Endothelial cell of umbilical vein (primary cell): Measurements from ENCODE around the gene PPP1R3G. TPM values are rescaled to one million over a fixed set of nuclear protein-coding genes. Genes with fewer than 3 reads are reported as not detected.

Experiments
- BruUV-seq: library from RNA; stranded (reverse); fragments of 400-500 nt; replicated peaks from 2 replicates; lab custom pipeline; 2021; lab: Mats Ljungman, UMichigan
- CTCF ChIA-PET: fragments of 300-600, 350-600 bp; sonication (Branson Sonifier 250); formaldehyde crosslinking; loops from one replicate; lab custom pipeline; 2021; ENCODE audit warnings: antibody characterized with exemption, inconsistent platforms; lab: Charles Lee
- POLR2A ChIA-PET: fragments of 300-600, 350-600 bp; sonication (Branson Sonifier 250); formaldehyde crosslinking; loops from one replicate; lab custom pipeline; 2021; ENCODE audit warnings: antibody characterized with exemption, inconsistent platforms; lab: Charles Lee
- DNase-seq: peaks from one replicate; pipeline ENCODE4 v3.0.0-alpha.2; 2011; ENCODE audit warnings: low read depth, low spot score
- FAIRE-seq: peaks from 2 replicates; lab custom pipeline; 2011; peaks lifted over from hg19 to GRCh38; lab: Jason Lieb, UNC
- H2AFZ ChIP-seq: 2 replicates; pipeline ENCODE4 v1.6.0; 2012; ENCODE audit warnings: low read depth, low read length, control low read depth, inconsistent platforms
- H3K27ac ChIP-seq: 2 replicates; pipeline ENCODE4 v1.5.1; 2011; ENCODE audit warnings: low read depth, mild to moderate bottlenecking, control low read depth, low read length, moderate library complexity; ENCODE audit not compliant: insufficient read depth
- H3K27me3 ChIP-seq, 2 experiments: 2 replicates each; pipeline versions ENCODE4 v1.6.0 to v1.6.1; 2011; ENCODE audit warnings: low read length in 2 of 2, mixed read lengths in 1 of 2; ENCODE audit not compliant: control insufficient read depth in 2 of 2, insufficient read depth in 2 of 2
- H3K36me3 ChIP-seq, 2 experiments: 2 replicates in 1 of 2; 3 replicates in 1 of 2; pipeline ENCODE4 v1.5.1; 2011; ENCODE audit warnings: low read length in 2 of 2, mild to moderate bottlenecking in 1 of 2, moderate library complexity in 1 of 2; ENCODE audit not compliant: control insufficient read depth in 2 of 2, insufficient read depth in 2 of 2; ENCODE audit errors: extremely low read depth in 1 of 2
- H3K4me1 ChIP-seq: 3 replicates; pipeline ENCODE4 v1.5.1; 2011; ENCODE audit warnings: mild to moderate bottlenecking, low read length; ENCODE audit not compliant: control insufficient read depth, insufficient read depth; ENCODE audit errors: extremely low read depth
- H3K4me2 ChIP-seq: 2 replicates; pipeline ENCODE4 v1.6.1; 2011; ENCODE audit warnings: low read length, control low read depth, mixed read lengths; ENCODE audit not compliant: insufficient read depth
- H3K4me3 ChIP-seq, 3 experiments: fragments of 200-600 bp in 1 of 3; sonication (generic), shearing (Covaris generic) in 1 of 3; replicated peaks in 1 of 3; 2 replicates each; pipeline ENCODE4 v1.5.1; 2011 to 2016; ENCODE audit warnings: control low read depth in 3 of 3, low read length in 3 of 3, mild to moderate bottlenecking in 2 of 3, inconsistent platforms in 1 of 3, low read depth in 1 of 3, moderate library complexity in 1 of 3; ENCODE audit not compliant: insufficient read depth in 1 of 3
- H3K79me2 ChIP-seq: 2 replicates; pipeline ENCODE4 v1.6.0; 2012; ENCODE audit warnings: low read length, inconsistent platforms; ENCODE audit not compliant: control insufficient read depth, insufficient read depth
- H3K9ac ChIP-seq: replicated peaks from 2 replicates; pipeline ENCODE3; 2011; ENCODE audit warnings: low read length, control low read depth; ENCODE audit not compliant: insufficient read depth; ENCODE audit errors: extremely low read depth
- H3K9me1 ChIP-seq: replicated peaks from 3 replicates; pipeline ENCODE4 v1.6.0; 2011; ENCODE audit warnings: mild to moderate bottlenecking, low read length; ENCODE audit not compliant: control insufficient read depth, insufficient read depth; ENCODE audit errors: extremely low read depth
- H3K9me3 ChIP-seq: replicated peaks from 2 replicates; pipeline ENCODE4 v1.5.1; 2012; ENCODE audit warnings: low read length, inconsistent platforms; ENCODE audit not compliant: control insufficient read depth, insufficient read depth
- H4K20me1 ChIP-seq: replicated peaks from 2 replicates; pipeline ENCODE3; 2011; ENCODE audit warnings: mild to moderate bottlenecking, low read length; ENCODE audit not compliant: control insufficient read depth, insufficient read depth; ENCODE audit errors: extremely low read depth
- EZH2 ChIP-seq: IDR thresholded peaks from 2 replicates; pipeline ENCODE4 v1.6.1; 2012; ENCODE audit warnings: borderline replicate concordance, low read depth, mild to moderate bottlenecking, moderate library complexity, low read length, inconsistent platforms; ENCODE audit not compliant: severe bottlenecking
- FOS ChIP-seq: IDR thresholded peaks from 2 replicates; pipeline ENCODE4 v1.6.1; 2011; ENCODE audit warnings: mild to moderate bottlenecking, low read length, moderate library complexity, borderline replicate concordance; ENCODE audit not compliant: insufficient read depth
- GATA2 ChIP-seq: IDR thresholded peaks from 2 replicates; pipeline ENCODE4 v1.7.0; 2011; ENCODE audit warnings: low read depth, mild to moderate bottlenecking, moderate library complexity, mixed read lengths, low read length; ENCODE audit not compliant: insufficient read length, insufficient read depth
- JUN ChIP-seq: IDR thresholded peaks from 2 replicates; pipeline ENCODE4 v1.6.1; 2011; ENCODE audit warnings: borderline replicate concordance, low read depth; ENCODE audit not compliant: insufficient read length, insufficient read depth
- MYC ChIP-seq: IDR thresholded peaks from one replicate; pipeline ENCODE4 v1.6.1; 2011; ENCODE audit warnings: mild to moderate bottlenecking, low read depth, low read length
- POLR2A ChIP-seq: IDR thresholded peaks from 2 replicates; pipeline ENCODE4 v1.6.1; 2012; ENCODE audit warnings: low read depth, mild to moderate bottlenecking, control low read depth, low read length
- POLR2AphosphoS5 ChIP-seq: IDR thresholded peaks from 2 replicates; pipeline ENCODE4 v1.6.1; 2012; ENCODE audit warnings: low read depth, mild to moderate bottlenecking, control low read depth, low read length, moderate library complexity; ENCODE audit not compliant: insufficient read depth
- dilution Hi-C: fragments of 300-500 bp; cut with MboI; formaldehyde crosslinking; loops from one replicate; pipeline ENCODE4 v1.15.0; 2019; ENCODE audit warnings: low sequenced_read_pairs; ENCODE audit not compliant: extremely low pct_ligation_motif_present
- intact Hi-C: fragments of 100-400 bp; cut with micrococcal nuclease; formaldehyde crosslinking; loops from one replicate; pipeline ENCODE4 v1.10.0; 2022
- polyA plus RNA-seq, 4 experiments: library from polyadenylated mRNA; depleted of rRNA in 3 of 4; stranded (reverse) in 3 of 4; unstranded in 1 of 4; fragments of >200 nt; gene quantifications; 2 replicates each; pipeline versions ENCODE4 v1.2.1 to v1.2.3, GENCODE V29; 2011 to 2012; ENCODE audit warnings: missing spikeins in 1 of 4
- total RNA-seq: library from RNA; stranded (reverse); gene quantifications from 2 replicates; pipeline ENCODE4 v1.2.3, GENCODE V29; 2021
- TF ChIP-seq, protein P1 (sequence below), 2 donors: IDR thresholded peaks; 1 replicate in 1 of 2; 2 replicates in 1 of 2; pipeline ENCODE4 v1.5.1; 2011; ENCODE audit warnings: low read length in 2 of 2, mild to moderate bottlenecking in 2 of 2, moderate library complexity in 2 of 2, control low read depth in 1 of 2, inconsistent platforms in 1 of 2, low read depth in 1 of 2; ENCODE audit not compliant: insufficient read depth in 1 of 2; ENCODE audit errors: extremely low read depth in 1 of 2
- TF ChIP-seq, protein P2 (sequence below): IDR thresholded peaks from 2 replicates; pipeline ENCODE4 v1.6.1; 2011; ENCODE audit not compliant: insufficient read depth, insufficient read length

PPP1R3G gene
- total and polyA plus RNA-seq, 2 donors (not counting 3 experiments of a cell fraction or from before 2014, with no cell fraction given), result 0.04 to 0.09 TPM

DNA sequence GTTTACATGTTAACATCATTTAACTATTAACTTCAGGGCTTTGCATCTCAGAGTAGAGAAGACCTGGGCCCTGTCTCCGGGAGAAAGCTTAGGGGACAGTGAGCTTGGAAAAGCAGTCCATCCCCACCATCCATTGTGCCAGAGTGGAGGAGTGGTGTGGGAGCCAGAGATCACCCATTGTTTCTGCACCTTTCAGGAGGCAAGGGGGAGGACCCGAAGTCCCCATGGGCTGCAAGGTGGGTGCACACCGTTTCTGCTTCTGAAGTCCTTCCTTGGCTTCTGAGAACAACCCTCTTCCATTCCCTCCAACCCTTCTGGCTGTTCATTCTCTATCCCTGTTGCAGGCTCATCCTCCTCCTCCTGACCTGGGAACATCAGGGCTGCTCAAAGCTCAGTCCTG is 4.0 kb upstream of the PPP1R3G start:
- ChIA-PET POLR2A (no interaction called here), CTCF (no interaction called here)
- intact Hi-C loops, result no loop called here

More for the DNA sequence above, 4.0 kb upstream of the PPP1R3G start:
- H3K9me1 ChIP-seq, result no peaks in the 10 kb centered on the region
- dilution Hi-C loops, result no loop called here
- no peaks in the 10 kb centered on the region for H3K36me3 ChIP-seq
- no peaks in the 10 kb centered on the region for H4K20me1 ChIP-seq
- no TSS peak for BruUV-seq
- H3K9ac ChIP-seq, result no peak overlapping the region
- H3K27me3 ChIP-seq, result peaks cover under 1 to 7% of the 10 kb centered on the region in 2 experiments
- FAIRE-seq, result no peak
- DNase-seq, result no peak
- no peaks in the 10 kb centered on the region for H3K9me3 ChIP-seq
- H3K4me3 ChIP-seq, result no peak overlapping the region
- peaks cover 12% of the 10 kb centered on the region for H3K4me1 ChIP-seq
- TF ChIP-seq, protein P1, sequence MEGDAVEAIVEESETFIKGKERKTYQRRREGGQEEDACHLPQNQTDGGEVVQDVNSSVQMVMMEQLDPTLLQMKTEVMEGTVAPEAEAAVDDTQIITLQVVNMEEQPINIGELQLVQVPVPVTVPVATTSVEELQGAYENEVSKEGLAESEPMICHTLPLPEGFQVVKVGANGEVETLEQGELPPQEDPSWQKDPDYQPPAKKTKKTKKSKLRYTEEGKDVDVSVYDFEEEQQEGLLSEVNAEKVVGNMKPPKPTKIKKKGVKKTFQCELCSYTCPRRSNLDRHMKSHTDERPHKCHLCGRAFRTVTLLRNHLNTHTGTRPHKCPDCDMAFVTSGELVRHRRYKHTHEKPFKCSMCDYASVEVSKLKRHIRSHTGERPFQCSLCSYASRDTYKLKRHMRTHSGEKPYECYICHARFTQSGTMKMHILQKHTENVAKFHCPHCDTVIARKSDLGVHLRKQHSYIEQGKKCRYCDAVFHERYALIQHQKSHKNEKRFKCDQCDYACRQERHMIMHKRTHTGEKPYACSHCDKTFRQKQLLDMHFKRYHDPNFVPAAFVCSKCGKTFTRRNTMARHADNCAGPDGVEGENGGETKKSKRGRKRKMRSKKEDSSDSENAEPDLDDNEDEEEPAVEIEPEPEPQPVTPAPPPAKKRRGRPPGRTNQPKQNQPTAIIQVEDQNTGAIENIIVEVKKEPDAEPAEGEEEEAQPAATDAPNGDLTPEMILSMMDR (IDR thresholded peaks at IDR 0.05; ENCODE audit: extremely low read depth in 1 of 2, insufficient read depth in 1 of 2, low read depth in 1 of 2, low read length in 2 of 2), result no peak
- TF ChIP-seq MYC (no peak), EZH2 (no peak), GATA2 (no peak), POLR2A (no peak), FOS (no peak), POLR2AphosphoS5 (no peak), JUN (no peak)
- TF ChIP-seq, protein P2, sequence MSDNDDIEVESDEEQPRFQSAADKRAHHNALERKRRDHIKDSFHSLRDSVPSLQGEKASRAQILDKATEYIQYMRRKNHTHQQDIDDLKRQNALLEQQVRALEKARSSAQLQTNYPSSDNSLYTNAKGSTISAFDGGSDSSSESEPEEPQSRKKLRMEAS, result no peak
- H3K27ac ChIP-seq, result no peak overlapping the region
- no peak overlapping the region for H2AFZ ChIP-seq
- H3K79me2 ChIP-seq, result no peaks in the 10 kb centered on the region
- H3K4me2 ChIP-seq, result no peak overlapping the region
